OCI-LY3 (cell line): ENCODE measurements around the gene PAIP2.

Experiments used
- H2AFZ ChIP-seq: fragments of 200-600, 300-600 bp; shearing (Covaris generic); 2 replicates; pipeline ENCODE4 v1.6.0; 2014; ENCODE audit warnings: antibody characterized with exemption, low read depth, low read length
- H3K27ac ChIP-seq: fragments of 200-600, 300-600 bp; sonication (generic); 2 replicates; pipeline ENCODE4 v1.5.1; 2014; ENCODE audit warnings: mild to moderate bottlenecking, low read length, moderate library complexity, mixed read lengths
- H3K27me3 ChIP-seq: fragments of 200-600, 300-600 bp; sonication (generic); 2 replicates; pipeline ENCODE4 v1.6.1; 2014; ENCODE audit warnings: low read depth, low read length, mixed read lengths
- H3K36me3 ChIP-seq: fragments of 200-600, 300-600 bp; sonication (generic); replicated peaks from 2 replicates; pipeline ENCODE3; 2014; ENCODE audit warnings: low read depth, low read length, mixed read lengths
- H3K4me1 ChIP-seq: fragments of 300-600, 200-600 bp; sonication (generic); 2 replicates; pipeline ENCODE4 v1.6.1; 2014; ENCODE audit warnings: low read length, mixed read lengths
- H3K4me2 ChIP-seq: fragments of 200-600, 300-600 bp; sonication (generic); 2 replicates; pipeline ENCODE4 v1.6.1; 2014; ENCODE audit warnings: low read length, mixed read lengths
- H3K4me3 ChIP-seq: fragments of 300-600, 200-600 bp; sonication (generic); 2 replicates; pipeline ENCODE4 v1.5.1; 2014; ENCODE audit warnings: antibody characterized with exemption, mild to moderate bottlenecking, low read length, moderate library complexity
- H3K79me2 ChIP-seq: fragments of 300-600, 200-600 bp; shearing (Covaris generic); 2 replicates; pipeline ENCODE4 v1.6.1; 2014; ENCODE audit warnings: mild to moderate bottlenecking, low read length, mixed read lengths
- H3K9ac ChIP-seq: fragments of 300-600, 200-600 bp; shearing (Covaris generic); 2 replicates; pipeline ENCODE4 v1.6.0; 2014; ENCODE audit warnings: mild to moderate bottlenecking, low read length, moderate library complexity
- H3K9me3 ChIP-seq: fragments of 200-600, 300-600 bp; shearing (Covaris generic); 2 replicates; pipeline ENCODE4 v1.6.1; 2014; ENCODE audit warnings: low read length, mixed read lengths; ENCODE audit not compliant: insufficient read depth
- H4K20me1 ChIP-seq: fragments of 200-600, 300-600 bp; sonication (generic); 2 replicates; pipeline ENCODE4 v1.6.1; 2016; ENCODE audit warnings: low read length, mixed read lengths; ENCODE audit not compliant: insufficient read depth
- CTCF ChIP-seq: fragments of 200-600, 300-600 bp; sonication (generic); IDR thresholded peaks from 2 replicates; pipeline ENCODE4 v1.5.1; 2014; ENCODE audit warnings: antibody characterized with exemption, low read length, low read depth
- EZH2phosphoT487 ChIP-seq: fragments of 200-600 bp; shearing (Covaris generic); IDR thresholded peaks from 2 replicates; pipeline ENCODE4 v1.6.1; 2018; ENCODE audit warnings: antibody characterized with exemption, mixed run types, low read depth

The PAIP2 gene

GRCh38 chr5:139381837-139382761 is 40.4 kb downstream of the PAIP2 start:
- no peaks in the 10 kb centered on the region for H3K79me2 ChIP-seq
- no peak overlapping the region for H3K27ac ChIP-seq
- no peaks in the 10 kb centered on the region for H4K20me1 ChIP-seq
- H2AFZ ChIP-seq = no peak overlapping the region
- H3K4me3 ChIP-seq = no peak overlapping the region
- H3K27me3 ChIP-seq = no peaks in the 10 kb centered on the region
- no peak overlapping the region for H3K4me2 ChIP-seq
- H3K4me1 ChIP-seq = peaks cover 15% of the 10 kb centered on the region
- TF ChIP-seq EZH2phosphoT487 (no peak), CTCF (no peak)
- no peak overlapping the region for H3K9ac ChIP-seq
- H3K36me3 ChIP-seq = no peaks in the 10 kb centered on the region
- no peaks in the 10 kb centered on the region for H3K9me3 ChIP-seq

- Histone ChIP-seq H3K4me2 (no peak overlapping the region), H3K27ac (no peak overlapping the region)
Observed at GRCh38 chr5:139382807-139383206, 41.2 kb downstream of the PAIP2 start.

GRCh38 chr5:139383275-139383992 is 41.8 kb downstream of the PAIP2 start, which contains the start of gene SLC23A1:
Gene SLC23A1, minus strand, starts transcription at chr5:139383297. Its CDS starts 44 bp downstream, at chr5:139383253.
- Histone ChIP-seq H3K4me2 (no peak within 1 kb of the TSS), H3K4me3 (no peak within 1 kb of the TSS), H3K27ac (no peak within 1 kb of the TSS), H3K4me1 (peaks cover 19% of the 10 kb centered on the region), H3K27me3 (no peaks in the 10 kb centered on the region), H4K20me1 (no peaks in the 10 kb centered on the region), H3K9me3 (no peaks in the 10 kb centered on the region), H3K36me3 (no peaks in the 10 kb centered on the region), H3K79me2 (no peaks in the 10 kb centered on the region), H3K9ac (no peak within 1 kb of the TSS), H2AFZ (no peak within 1 kb of the TSS)
- TF ChIP-seq CTCF = no peak
- no peak for TF ChIP-seq EZH2phosphoT487

More at GRCh38 chr5:139382807-139383206, 41.2 kb downstream of the PAIP2 start:
- Histone ChIP-seq H3K27me3 (no peaks in the 10 kb centered on the region), H4K20me1 (no peaks in the 10 kb centered on the region), H3K9me3 (no peaks in the 10 kb centered on the region), H2AFZ (no peak overlapping the region), H3K4me1 (peaks cover 15% of the 10 kb centered on the region), H3K9ac (no peak overlapping the region), H3K4me3 (no peak overlapping the region), H3K36me3 (no peaks in the 10 kb centered on the region), H3K79me2 (no peaks in the 10 kb centered on the region)
- TF ChIP-seq EZH2phosphoT487 (no peak), CTCF (no peak)

GRCh38 chr5:139383993-139384590 is 42.4 kb downstream of the PAIP2 start:
- H3K27me3 ChIP-seq = no peaks in the 10 kb centered on the region
- peaks cover 24% of the 10 kb centered on the region for H3K4me1 ChIP-seq
- H2AFZ ChIP-seq = no peak overlapping the region
- peak overlapping the region; percentile 81 for H3K4me2 ChIP-seq
- no peaks in the 10 kb centered on the region for H3K79me2 ChIP-seq
- no peak for TF ChIP-seq EZH2phosphoT487
- no peak for TF ChIP-seq CTCF
- no peaks in the 10 kb centered on the region for H3K9me3 ChIP-seq
- no peak overlapping the region for H3K27ac ChIP-seq
- H4K20me1 ChIP-seq = no peaks in the 10 kb centered on the region
- no peaks in the 10 kb centered on the region for H3K36me3 ChIP-seq
- no peak overlapping the region for H3K4me3 ChIP-seq
- H3K9ac ChIP-seq = peak overlapping the region; percentile 38; the same call in 1 of the 2 replicates
